ENCODE results near the gene KRTAP29-1. TPM values are rescaled to one million over a fixed set of nuclear protein-coding genes. Genes with fewer than 3 reads are reported as not detected.
"Not testable (repeated sequence)": the region's sequence is repeated elsewhere in the genome, so short reads cannot be mapped to it uniquely, and the experiment has no call there.

Gene KRTAP29-1, protein sequence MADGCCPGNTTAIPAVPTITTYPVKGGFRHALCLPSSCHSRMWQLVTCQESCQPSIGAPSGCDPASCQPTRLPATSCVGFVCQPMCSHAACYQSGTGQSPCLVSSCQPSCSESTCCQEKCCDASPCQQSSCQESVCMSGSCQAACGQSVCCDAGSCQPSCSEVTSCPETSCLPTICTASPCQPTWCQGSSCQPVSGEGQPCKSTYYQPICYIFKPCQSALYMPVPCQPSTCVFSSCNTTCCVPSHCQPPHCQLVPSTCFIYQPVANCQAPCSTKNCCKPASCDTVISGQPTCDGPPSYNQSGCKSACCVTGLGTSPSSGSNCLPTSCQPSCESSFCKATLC
- total RNA-seq (not detected), polyA plus RNA-seq (not detected)
- long read RNA-seq, donor 1: 0 reads
- long read RNA-seq, donor 2: 0 reads
- long read RNA-seq, donor 3: 0 reads

DNA sequence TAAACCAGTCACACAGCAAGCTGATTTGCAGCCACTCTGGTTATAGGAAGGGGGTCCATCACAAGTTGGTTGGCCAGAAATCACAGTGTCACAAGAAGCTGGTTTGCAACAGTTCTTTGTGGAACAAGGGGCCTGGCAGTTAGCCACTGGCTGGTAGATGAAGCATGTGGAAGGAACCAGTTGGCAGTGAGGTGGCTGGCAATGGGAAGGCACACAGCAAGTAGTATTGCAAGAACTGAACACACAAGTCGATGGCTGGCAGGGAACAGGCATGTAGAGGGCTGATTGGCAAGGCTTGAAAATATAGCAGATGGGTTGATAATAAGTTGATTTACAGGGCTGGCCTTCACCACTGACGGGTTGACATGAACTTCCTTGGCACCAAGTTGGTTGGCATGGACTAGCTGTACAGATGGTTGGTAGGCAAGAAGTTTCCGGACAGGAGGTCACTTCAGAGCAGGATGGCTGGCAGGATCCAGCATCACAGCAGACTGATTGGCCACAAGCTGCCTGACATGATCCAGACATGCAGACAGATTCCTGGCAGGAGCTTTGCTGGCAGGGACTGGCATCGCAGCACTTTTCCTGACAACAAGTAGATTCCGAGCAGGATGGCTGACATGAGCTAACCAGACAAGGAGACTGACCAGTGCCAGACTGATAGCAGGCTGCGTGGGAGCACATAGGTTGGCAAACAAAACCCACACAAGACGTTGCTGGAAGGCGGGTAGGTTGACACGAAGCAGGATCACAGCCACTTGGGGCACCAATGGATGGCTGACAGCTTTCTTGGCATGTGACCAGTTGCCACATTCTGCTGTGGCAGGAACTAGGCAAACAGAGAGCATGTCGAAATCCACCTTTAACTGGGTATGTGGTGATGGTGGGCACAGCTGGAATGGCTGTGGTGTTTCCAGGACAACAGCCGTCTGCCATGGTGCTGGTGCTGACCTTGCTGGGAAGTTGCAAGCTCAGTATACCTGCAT, at the start of gene KRTAP29-1:
TSS of gene KRTAP29-1 (minus strand) at position 936 of the 986 bp plus-strand sequence. CDS start at position 936, 0 bp downstream.
- TF ChIP-seq POLR2A (IDR thresholded peaks at IDR 0.05): no peak
- no peaks in the 10 kb centered on the region for H3K36me3 ChIP-seq
- H3K9me3 ChIP-seq: no peaks in the 10 kb centered on the region
- WGBS, 3 donors: 71 to 75% (median 73%) methylated on average over 11 of the region's 11 CpGs
- H3K27me3 ChIP-seq: no peaks in the 10 kb centered on the region
- no peaks in the 10 kb centered on the region for H3K4me1 ChIP-seq (ENCODE audit: insufficient read depth)
- H3K4me3 ChIP-seq: no peak within 1 kb of the TSS
- no peak within 1 kb of the TSS for H3K27ac ChIP-seq
- DNase-seq: no peak
- intact Hi-C loops (cut with DNase I): no loop called here

DNA sequence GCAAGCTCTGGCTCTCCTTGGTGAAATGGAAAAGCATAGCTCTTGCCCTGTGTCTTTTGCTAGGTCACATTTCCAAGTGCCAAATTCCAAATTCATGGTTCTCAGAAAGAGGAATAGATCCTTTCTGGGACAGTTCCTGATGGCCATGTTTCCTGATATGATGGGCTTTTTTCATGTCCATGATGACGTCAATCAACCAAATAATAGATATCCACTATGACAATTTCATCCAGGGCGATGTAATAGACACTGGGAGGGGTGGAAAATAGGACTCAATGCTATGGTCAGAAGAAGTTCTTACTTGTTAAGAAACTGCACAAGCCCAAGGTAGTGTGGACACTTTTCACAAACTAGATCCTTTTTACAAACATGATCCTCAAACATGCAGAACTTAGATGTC, 48.5 kb upstream of the KRTAP29-1 start:
- no peaks in the 10 kb centered on the region for H3K4me1 ChIP-seq (ENCODE audit: insufficient read depth)
- intact Hi-C loops (cut with DNase I): no loop called here
- H3K27me3 ChIP-seq: no peaks in the 10 kb centered on the region
- no peak overlapping the region for H3K4me3 ChIP-seq
- H3K27ac ChIP-seq: no peak overlapping the region
- 72 to 92% (median 90%) methylated on average over 2 of the region's 2 CpGs for WGBS, 3 donors
- TF ChIP-seq, protein P1, sequence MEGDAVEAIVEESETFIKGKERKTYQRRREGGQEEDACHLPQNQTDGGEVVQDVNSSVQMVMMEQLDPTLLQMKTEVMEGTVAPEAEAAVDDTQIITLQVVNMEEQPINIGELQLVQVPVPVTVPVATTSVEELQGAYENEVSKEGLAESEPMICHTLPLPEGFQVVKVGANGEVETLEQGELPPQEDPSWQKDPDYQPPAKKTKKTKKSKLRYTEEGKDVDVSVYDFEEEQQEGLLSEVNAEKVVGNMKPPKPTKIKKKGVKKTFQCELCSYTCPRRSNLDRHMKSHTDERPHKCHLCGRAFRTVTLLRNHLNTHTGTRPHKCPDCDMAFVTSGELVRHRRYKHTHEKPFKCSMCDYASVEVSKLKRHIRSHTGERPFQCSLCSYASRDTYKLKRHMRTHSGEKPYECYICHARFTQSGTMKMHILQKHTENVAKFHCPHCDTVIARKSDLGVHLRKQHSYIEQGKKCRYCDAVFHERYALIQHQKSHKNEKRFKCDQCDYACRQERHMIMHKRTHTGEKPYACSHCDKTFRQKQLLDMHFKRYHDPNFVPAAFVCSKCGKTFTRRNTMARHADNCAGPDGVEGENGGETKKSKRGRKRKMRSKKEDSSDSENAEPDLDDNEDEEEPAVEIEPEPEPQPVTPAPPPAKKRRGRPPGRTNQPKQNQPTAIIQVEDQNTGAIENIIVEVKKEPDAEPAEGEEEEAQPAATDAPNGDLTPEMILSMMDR (IDR thresholded peaks at IDR 0.05): no peak
- no peak for TF ChIP-seq EP300 (IDR thresholded peaks at IDR 0.05)
- no peak for TF ChIP-seq POLR2A (IDR thresholded peaks at IDR 0.05)
- no peak for DNase-seq
- H3K9me3 ChIP-seq: no peaks in the 10 kb centered on the region
- no peaks in the 10 kb centered on the region for H3K36me3 ChIP-seq

DNA sequence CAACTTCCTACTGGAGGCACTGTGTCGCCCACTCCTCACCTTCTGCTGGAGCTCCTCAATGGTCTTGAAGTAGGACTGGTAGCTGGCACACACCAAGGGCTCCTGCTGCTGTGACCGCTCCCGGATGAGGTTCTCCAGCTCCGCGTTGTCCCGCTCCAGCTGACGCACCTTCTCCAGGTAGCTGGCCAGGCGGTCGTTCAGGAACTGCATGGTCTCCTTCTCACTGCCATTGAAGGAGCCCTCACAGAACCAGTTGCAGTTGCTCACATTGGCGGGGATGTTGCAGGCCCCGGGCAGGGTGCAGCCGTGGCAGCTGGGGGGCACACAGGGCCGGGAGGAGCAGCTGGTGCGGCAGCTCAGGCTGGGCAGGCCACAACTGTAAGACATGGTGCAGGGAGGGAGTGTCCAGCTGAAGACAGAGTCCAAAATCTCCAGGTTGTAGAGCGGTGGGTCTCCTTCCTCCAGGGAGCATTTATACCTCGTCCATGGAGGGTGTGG, 47.8 kb upstream of the KRTAP29-1 start, which contains the start of gene KRT33A:
TSS of gene KRT33A (minus strand) at position 448 of the 498 bp plus-strand sequence. CDS start at position 387, 61 bp downstream.
- H3K27me3 ChIP-seq; H3K27ac ChIP-seq; H3K4me3 ChIP-seq; intact Hi-C loops (cut with DNase I); H3K36me3 ChIP-seq; H3K4me1 ChIP-seq (ENCODE audit: insufficient read depth); H3K9me3 ChIP-seq; DNase-seq: not testable (repeated sequence)
- 91 to 94% (median 92%) methylated on average over 16 of the region's 16 CpGs for WGBS, 3 donors

DNA sequence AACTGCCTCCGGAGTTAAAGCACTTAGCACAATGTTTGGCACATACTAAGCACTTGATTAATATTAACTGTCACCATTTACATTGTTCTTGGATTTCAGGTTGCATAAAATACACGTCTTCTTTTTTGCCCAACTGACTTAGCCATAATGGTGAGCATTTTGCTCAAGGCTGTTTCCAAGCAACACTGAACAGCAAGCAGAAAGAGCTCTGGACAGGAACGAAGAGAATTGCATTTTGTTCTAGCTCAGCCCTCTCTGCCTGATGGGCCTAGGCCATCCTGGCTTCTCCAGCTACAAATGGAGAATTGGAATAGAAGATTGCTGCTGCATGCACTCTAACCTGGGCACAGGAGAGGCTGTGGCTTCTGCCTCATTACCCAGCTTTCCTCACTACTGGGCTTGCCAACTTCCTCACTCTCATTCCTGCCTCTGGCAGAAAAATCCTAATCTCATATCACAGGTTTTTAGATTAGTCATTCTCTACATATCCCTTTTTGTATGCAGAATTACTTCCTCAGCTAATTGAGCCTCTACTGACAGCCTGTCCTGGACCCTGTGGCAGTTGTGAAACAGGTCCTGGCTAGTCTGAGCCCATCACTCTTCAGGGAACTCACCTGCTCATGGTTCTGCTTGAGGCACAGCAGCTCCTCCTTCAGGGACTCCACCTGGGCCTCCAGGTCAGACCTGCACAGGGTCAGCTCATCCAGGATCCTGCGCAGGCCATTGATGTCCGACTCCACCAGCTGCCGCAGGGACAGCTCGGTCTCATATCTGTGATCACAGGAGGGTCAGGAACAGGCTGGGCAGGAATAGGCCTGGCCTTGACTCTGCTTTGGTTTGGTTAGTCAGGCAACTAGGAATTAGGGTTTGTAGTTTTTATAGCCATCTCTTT, 45.5 kb upstream of the KRTAP29-1 start:
- no peaks in the 10 kb centered on the region for H3K27me3 ChIP-seq
- no peak for DNase-seq
- H3K9me3 ChIP-seq: no peaks in the 10 kb centered on the region
- no peak overlapping the region for H3K4me3 ChIP-seq
- no peak for TF ChIP-seq POLR2A (IDR thresholded peaks at IDR 0.05)
- TF ChIP-seq, protein P1 (IDR thresholded peaks at IDR 0.05): no peak
- no peaks in the 10 kb centered on the region for H3K36me3 ChIP-seq
- WGBS, 3 donors: 79 to 88% (median 84%) methylated on average over 7 of the region's 7 CpGs
- H3K27ac ChIP-seq: no peak overlapping the region
- intact Hi-C loops (cut with DNase I): no loop called here
- no peaks in the 10 kb centered on the region for H3K4me1 ChIP-seq (ENCODE audit: insufficient read depth)

DNA sequence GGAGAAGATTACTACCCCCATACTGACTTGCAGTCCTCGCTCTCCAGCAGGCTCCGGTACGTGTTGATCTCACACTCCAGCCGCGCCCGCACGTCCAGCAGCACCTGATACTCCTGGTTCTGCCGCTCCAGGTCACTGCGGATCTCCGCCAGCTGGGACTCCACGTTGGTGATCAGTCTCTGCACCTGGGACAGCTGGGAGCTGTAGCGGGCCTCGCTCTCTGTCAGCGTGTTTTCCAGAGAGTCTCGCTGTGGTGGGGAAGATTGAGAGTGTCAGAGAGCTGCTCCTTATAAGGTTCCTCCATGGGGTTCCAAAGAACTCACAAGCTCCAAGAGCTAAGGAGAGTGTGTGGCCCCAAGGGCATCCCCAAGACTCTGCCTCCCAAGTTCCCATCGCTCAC, 43.8 kb upstream of the KRTAP29-1 start:
- H3K36me3 ChIP-seq; H3K9me3 ChIP-seq; H3K27ac ChIP-seq; DNase-seq; H3K27me3 ChIP-seq; H3K4me3 ChIP-seq; intact Hi-C loops (cut with DNase I); H3K4me1 ChIP-seq (ENCODE audit: insufficient read depth): not testable (repeated sequence)
- WGBS, 3 donors: 91 to 97% (median 93%) methylated on average over 16 of the region's 16 CpGs

Data from ovary (tissue), 10 donors.